GM19324 (cell line): ENCODE data around the gene ARFGAP1.
"Not testable (repeated sequence)": the region's sequence is repeated elsewhere in the genome, so short reads cannot be mapped to it uniquely, and the experiment has no call there.

Source experiments
- ATAC-seq: cut with Tn5 transposase; IDR thresholded peaks from one replicate; pipeline ENCODE4 v1.9.1; 2021; ENCODE audit warnings: mild to moderate bottlenecking, moderate library complexity; ENCODE audit not compliant: unreplicated experiment, low FRiP score

Gene ARFGAP1

GRCh38 chr20:63239431-63239830, 33.2 kb upstream of the ARFGAP1 start:
- no peak for ATAC-seq

GRCh38 chr20:63240004-63240403, 32.6 kb upstream of the ARFGAP1 start:
- ATAC-seq: no peak

GRCh38 chr20:63241272-63241671, 31.3 kb upstream of the ARFGAP1 start:
- ATAC-seq: no peak

GRCh38 chr20:63242736-63243135, 29.9 kb upstream of the ARFGAP1 start:
- no peak for ATAC-seq

GRCh38 chr20:63243604-63244247, 28.9 kb upstream of the ARFGAP1 start:
- no peak for ATAC-seq

- ATAC-seq: no peak
Observed at GRCh38 chr20:63244468-63244867, 28.1 kb upstream of the ARFGAP1 start.

GRCh38 chr20:63246490-63247288, 25.9 kb upstream of the ARFGAP1 start:
- ATAC-seq: no peak

- no peak for ATAC-seq
Observed at GRCh38 chr20:63247671-63248228, 24.9 kb upstream of the ARFGAP1 start.

- no peak for ATAC-seq
Observed at GRCh38 chr20:63248835-63249591, 23.6 kb upstream of the ARFGAP1 start.

GRCh38 chr20:63249891-63250290, 22.7 kb upstream of the ARFGAP1 start:
- ATAC-seq: no peak

GRCh38 chr20:63251350-63251749, 21.3 kb upstream of the ARFGAP1 start:
- not testable (repeated sequence) for ATAC-seq

- no peak for ATAC-seq
Observed at GRCh38 chr20:63252284-63252711, 20.3 kb upstream of the ARFGAP1 start.

- ATAC-seq: no peak
Observed at GRCh38 chr20:63253065-63253437, 19.6 kb upstream of the ARFGAP1 start.

GRCh38 chr20:63253438-63254231, 19.0 kb upstream of the ARFGAP1 start:
- ATAC-seq: no peak

- no peak for ATAC-seq
Observed at GRCh38 chr20:63254232-63254605, 18.4 kb upstream of the ARFGAP1 start, which contains the start of gene NKAIN4. Gene NKAIN4, minus strand, starts transcription at chr20:63254463. Its CDS starts 13 bp downstream, at chr20:63254450.

GRCh38 chr20:63254606-63255384, 17.8 kb upstream of the ARFGAP1 start:
- ATAC-seq: no peak

- no peak for ATAC-seq
Observed at GRCh38 chr20:63255931-63256704, 16.5 kb upstream of the ARFGAP1 start.

GRCh38 chr20:63256954-63257353, 15.7 kb upstream of the ARFGAP1 start:
- ATAC-seq: no peak

- no peak for ATAC-seq
Observed at GRCh38 chr20:63257629-63258028, 15.0 kb upstream of the ARFGAP1 start.
